NT2/D1 (cell line): ENCODE measurements around the gene PIK3C3.

Experiments
- DNase-seq: peaks from one replicate; pipeline ENCODE4 v3.0.0-alpha.2; 2011; ENCODE audit warnings: low read depth, low spot score
- H3K27me3 ChIP-seq: 2 replicates; pipeline ENCODE4 v1.6.0; 2011; ENCODE audit warnings: mild to moderate bottlenecking; ENCODE audit not compliant: insufficient read length, insufficient read depth
- H3K36me3 ChIP-seq: 2 replicates; pipeline ENCODE4 v1.6.1; 2011; ENCODE audit warnings: mild to moderate bottlenecking, low read length, mixed read lengths; ENCODE audit not compliant: insufficient read depth, insufficient read length
- H3K4me1 ChIP-seq: 2 replicates; pipeline ENCODE4 v1.5.1; 2011; ENCODE audit not compliant: insufficient read depth, insufficient read length
- H3K4me3 ChIP-seq: 2 replicates; pipeline ENCODE4 v1.5.1; 2011; ENCODE audit warnings: low read depth; ENCODE audit not compliant: insufficient read length
- H3K9ac ChIP-seq: 2 replicates; pipeline ENCODE4 v1.6.0; 2011; ENCODE audit warnings: low read depth; ENCODE audit not compliant: insufficient read length
- H3K9me3 ChIP-seq: 2 replicates; pipeline ENCODE4 v1.5.1; 2011; ENCODE audit warnings: mild to moderate bottlenecking, low read length; ENCODE audit not compliant: insufficient read depth
- SUZ12 ChIP-seq: IDR thresholded peaks from 2 replicates; pipeline ENCODE4 v1.6.1; 2011; ENCODE audit not compliant: insufficient read length, insufficient read depth; ENCODE audit errors: extremely low read depth
- YY1 ChIP-seq: IDR thresholded peaks from 2 replicates; pipeline ENCODE4 v1.6.1; 2011; ENCODE audit not compliant: insufficient read length, insufficient read depth
- ZNF274 ChIP-seq: IDR thresholded peaks from 2 replicates; pipeline ENCODE4 v1.6.1; 2011; ENCODE audit warnings: mild to moderate bottlenecking, low read depth, low read length

The PIK3C3 gene

DNA sequence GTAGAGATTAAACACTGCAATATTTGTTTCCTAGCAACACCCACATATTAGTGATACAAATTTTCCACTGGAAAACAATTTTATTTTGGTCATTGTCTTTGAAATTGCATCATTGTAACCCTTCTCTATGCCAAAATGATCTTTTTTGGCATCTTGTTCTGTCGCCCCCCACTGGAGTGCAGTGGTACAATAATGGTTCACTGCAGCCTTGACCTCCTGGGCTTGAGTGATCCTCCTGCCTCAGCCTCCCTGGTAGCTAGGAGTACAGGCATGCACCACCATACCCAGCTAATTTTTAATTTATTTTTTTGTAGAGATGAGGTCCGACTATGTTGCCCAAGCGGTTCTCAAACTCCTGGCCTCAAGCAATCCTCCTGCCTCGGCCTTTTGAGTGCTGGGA is 117.4 kb downstream of the PIK3C3 start:
- no peak for TF ChIP-seq SUZ12
- no peak for TF ChIP-seq ZNF274
- TF ChIP-seq YY1: no peak

DNA sequence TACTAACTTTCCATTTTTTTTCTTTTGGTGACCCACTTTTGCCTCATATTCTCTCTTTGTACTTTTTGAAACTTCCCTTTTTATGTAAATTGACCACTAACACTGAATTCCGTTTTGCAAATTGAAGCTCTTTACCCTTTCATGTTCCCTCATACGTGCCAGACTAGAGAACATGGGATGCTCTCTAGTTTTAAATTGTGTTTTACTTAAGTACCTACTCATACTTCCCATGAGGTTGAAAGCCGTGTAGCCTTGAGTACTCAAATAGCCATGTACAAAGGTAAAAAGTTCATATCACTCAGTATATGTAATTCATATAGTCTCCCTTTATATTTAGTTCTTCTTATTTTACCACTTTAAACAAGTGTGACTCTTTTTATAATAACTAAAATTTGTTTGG is 119.7 kb downstream of the PIK3C3 start:
- no peaks in the 10 kb centered on the region for H3K9me3 ChIP-seq
- H3K4me1 ChIP-seq: no peaks in the 10 kb centered on the region
- DNase-seq: no peak
- H3K4me3 ChIP-seq: no peak overlapping the region
- no peaks in the 10 kb centered on the region for H3K27me3 ChIP-seq
- H3K36me3 ChIP-seq: peaks cover 3% of the 10 kb centered on the region
- TF ChIP-seq SUZ12: no peak
- TF ChIP-seq ZNF274: no peak
- TF ChIP-seq YY1: no peak
- no peak overlapping the region for H3K9ac ChIP-seq

More for the DNA sequence above, 117.4 kb downstream of the PIK3C3 start:
- Histone ChIP-seq H3K9me3 (no peaks in the 10 kb centered on the region), H3K4me3 (no peak overlapping the region), H3K36me3 (peaks cover 7% of the 10 kb centered on the region), H3K9ac (no peak overlapping the region), H3K27me3 (no peaks in the 10 kb centered on the region), H3K4me1 (no peaks in the 10 kb centered on the region)
- no peak for DNase-seq

- no peak for DNase-seq
- Histone ChIP-seq H3K27me3 (no peaks in the 10 kb centered on the region), H3K9me3 (no peaks in the 10 kb centered on the region), H3K36me3 (peaks cover 4% of the 10 kb centered on the region), H3K9ac (no peak overlapping the region), H3K4me3 (no peak overlapping the region), H3K4me1 (no peaks in the 10 kb centered on the region)
- TF ChIP-seq YY1 (no peak), ZNF274 (no peak)
Measured at GRCh38 chr18:42078711-42079110, 123.7 kb downstream of the PIK3C3 start.

DNA sequence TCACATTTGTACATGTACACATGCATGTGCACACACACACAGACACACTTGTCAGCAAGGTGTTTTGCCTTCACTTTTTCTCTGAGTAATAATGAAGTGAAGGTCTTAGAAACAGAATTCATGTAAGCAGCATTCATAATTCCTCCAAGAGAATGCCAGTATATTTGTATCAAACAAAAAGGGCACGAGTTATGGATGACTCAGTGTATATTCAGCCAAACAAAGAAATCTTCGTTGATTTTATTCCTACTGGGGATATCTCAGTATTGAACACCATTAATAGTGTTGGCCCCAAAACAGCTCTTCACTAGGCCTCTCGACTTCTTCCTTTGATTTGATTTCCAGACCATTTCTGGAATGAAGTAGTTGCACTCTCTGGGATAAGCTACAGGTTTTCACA is 125.3 kb downstream of the PIK3C3 start:
- no peak overlapping the region for H3K9ac ChIP-seq
- H3K4me1 ChIP-seq: no peaks in the 10 kb centered on the region
- DNase-seq: no peak
- H3K9me3 ChIP-seq: no peaks in the 10 kb centered on the region
- no peaks in the 10 kb centered on the region for H3K27me3 ChIP-seq
- H3K4me3 ChIP-seq: no peak overlapping the region
- TF ChIP-seq YY1 (no peak), SUZ12 (no peak), ZNF274 (no peak)
- H3K36me3 ChIP-seq: peaks cover 4% of the 10 kb centered on the region

- no peak overlapping the region for H3K9ac ChIP-seq
Measured at GRCh38 chr18:42082415-42083234, 127.6 kb downstream of the PIK3C3 start.

DNA sequence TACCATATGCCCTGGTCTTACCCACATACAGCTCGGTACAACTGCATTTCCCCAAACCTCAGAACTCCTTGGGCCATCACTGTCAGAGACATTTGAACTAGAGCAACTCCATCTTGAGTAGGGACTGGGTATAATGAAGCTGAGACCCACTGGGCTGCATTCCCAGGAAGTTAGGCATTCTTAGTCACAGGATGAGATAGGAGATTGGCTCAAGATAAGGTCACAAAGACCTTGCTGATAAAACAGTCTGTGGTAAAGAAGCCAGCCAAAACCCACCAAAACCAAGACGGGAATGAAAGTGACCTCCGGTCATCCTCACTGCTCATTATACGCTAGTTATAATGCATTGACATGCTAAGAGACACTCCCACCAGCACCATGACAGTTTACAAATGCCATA is 131.3 kb downstream of the PIK3C3 start:
- peaks cover 4% of the 10 kb centered on the region for H3K36me3 ChIP-seq
- no peak overlapping the region for H3K4me3 ChIP-seq
- no peaks in the 10 kb centered on the region for H3K27me3 ChIP-seq
- TF ChIP-seq ZNF274 (no peak), SUZ12 (no peak), YY1 (no peak)
- no peaks in the 10 kb centered on the region for H3K9me3 ChIP-seq
- no peak for DNase-seq
- H3K9ac ChIP-seq: no peak overlapping the region
- no peaks in the 10 kb centered on the region for H3K4me1 ChIP-seq

More at GRCh38 chr18:42082415-42083234, 127.6 kb downstream of the PIK3C3 start:
- Histone ChIP-seq H3K9me3 (no peaks in the 10 kb centered on the region), H3K36me3 (peaks cover 4% of the 10 kb centered on the region), H3K4me1 (no peaks in the 10 kb centered on the region), H3K27me3 (no peaks in the 10 kb centered on the region), H3K4me3 (no peak overlapping the region)
- TF ChIP-seq ZNF274 (no peak), YY1 (no peak), SUZ12 (no peak)
- DNase-seq: no peak

- Histone ChIP-seq H3K9me3 (no peaks in the 10 kb centered on the region), H3K4me3 (no peak overlapping the region), H3K36me3 (peaks cover under 1% of the 10 kb centered on the region), H3K4me1 (no peaks in the 10 kb centered on the region), H3K27me3 (no peaks in the 10 kb centered on the region), H3K9ac (no peak overlapping the region)
- TF ChIP-seq SUZ12: no peak
- no peak for TF ChIP-seq ZNF274
- TF ChIP-seq YY1: no peak
- no peak for DNase-seq
Measured at GRCh38 chr18:42087235-42087634, 132.2 kb downstream of the PIK3C3 start.
